T-cell (primary cell): ENCODE measurements around the gene SDK2. TPM values are rescaled to one million over a fixed set of nuclear protein-coding genes. Genes with fewer than 3 reads are reported as not detected.
"Not testable (repeated sequence)": the region's sequence is repeated elsewhere in the genome, so short reads cannot be mapped to it uniquely, and the experiment has no call there.

Experiments used
- ATAC-seq, 4 experiments: fragments of 200-7000 bp in 3 of 4; fragments of 150-1000 bp in 1 of 4; cut with Tn5 transposase; replicated peaks in 1 of 4; 1 replicate in 3 of 4; 2 replicates in 1 of 4; pipeline ENCODE4 v1.10.0; 2021; ENCODE audit warnings: moderate library complexity in 3 of 4, mild to moderate bottlenecking in 2 of 4, moderate number of reproducible peaks in 1 of 4
- CTCF ChIA-PET, 2 donors: fragments of 300-600 bp; sonication (Branson Sonifier 250); formaldehyde crosslinking; loops; one replicate each; lab custom pipeline; 2022; ENCODE audit warnings: antibody characterized with exemption in 2 of 2; lab: Charles Lee
- POLR2A ChIA-PET, 2 donors: fragments of 300-600 bp; sonication (Branson Sonifier 250); formaldehyde crosslinking; loops; one replicate each; lab custom pipeline; 2022; ENCODE audit warnings: antibody characterized with exemption in 2 of 2; lab: Charles Lee
- DNase-seq, 35 experiments: peaks; one replicate each; pipeline versions ENCODE4 v3.0.0 to v3.0.0-alpha.2; 2013 to 2023
- H3K27ac ChIP-seq: one replicate; pipeline ENCODE4 v1.5.1; 2013; ENCODE audit warnings: low read length
- H3K27me3 ChIP-seq, 2 experiments: replicated peaks in 1 of 2; 1 replicate in 1 of 2; 2 replicates in 1 of 2; pipeline versions ENCODE4 v1.6.1 to v1.7.0; 2013; ENCODE audit warnings: low read length in 1 of 2, mixed read lengths in 1 of 2; ENCODE audit not compliant: control insufficient read depth in 2 of 2, insufficient read depth in 2 of 2; ENCODE audit errors: extremely low read depth in 1 of 2
- H3K36me3 ChIP-seq, 2 donors: 1 replicate in 1 of 2; 2 replicates in 1 of 2; pipeline versions ENCODE4 v1.6.1 to v1.7.0; 2013; ENCODE audit warnings: low read length in 1 of 2; ENCODE audit not compliant: control insufficient read depth in 2 of 2, insufficient read depth in 1 of 2; ENCODE audit errors: extremely low read depth in 1 of 2
- H3K4me1 ChIP-seq, 2 experiments: 1 replicate in 1 of 2; 2 replicates in 1 of 2; pipeline versions ENCODE4 v1.6.1 to v1.7.0; 2013; ENCODE audit warnings: low read length in 2 of 2, mixed read lengths in 1 of 2; ENCODE audit not compliant: insufficient read depth in 2 of 2, control insufficient read depth in 1 of 2; ENCODE audit errors: extremely low read depth in 1 of 2
- H3K4me3 ChIP-seq, 2 donors: 1 replicate in 1 of 2; 2 replicates in 1 of 2; pipeline versions ENCODE4 v1.5.1 to v1.7.0; 2013; ENCODE audit warnings: mild to moderate bottlenecking in 2 of 2, low read length in 1 of 2, moderate library complexity in 1 of 2; ENCODE audit not compliant: control insufficient read depth in 1 of 2; ENCODE audit errors: extremely low read depth in 1 of 2
- H3K9me3 ChIP-seq: 2 replicates; pipeline ENCODE4 v1.7.0; 2013
- H3K27ac Mint-ChIP-seq, 2 donors: one replicate each; pipeline ENCODE4 v1.8.0; 2020 to 2021; ENCODE audit warnings: mild to moderate bottlenecking in 2 of 2, mixed read lengths in 2 of 2
- H3K27me3 Mint-ChIP-seq, 2 donors: one replicate each; pipeline ENCODE4 v1.8.0; 2021 to 2022; ENCODE audit warnings: mixed read lengths in 2 of 2
- H3K36me3 Mint-ChIP-seq: one replicate; pipeline ENCODE4 v1.8.0; 2021; ENCODE audit warnings: mixed read lengths
- H3K4me1 Mint-ChIP-seq, 3 donors: one replicate each; pipeline ENCODE4 v1.8.0; 2020 to 2022; ENCODE audit warnings: mixed read lengths in 3 of 3, mild to moderate bottlenecking in 1 of 3
- H3K4me3 Mint-ChIP-seq, 3 donors: one replicate each; pipeline ENCODE4 v1.8.0; 2020 to 2022; ENCODE audit warnings: mild to moderate bottlenecking in 3 of 3, mixed read lengths in 3 of 3, moderate library complexity in 3 of 3
- H3K9me3 Mint-ChIP-seq, 3 donors: one replicate each; pipeline ENCODE4 v1.8.0; 2020 to 2022; ENCODE audit warnings: mixed read lengths in 3 of 3
- WGBS: methylation state at CpG from one replicate; pipeline ENCODE4 v1.1.5; 2013; ENCODE audit warnings: missing lambda C conversion rate; ENCODE audit not compliant: insufficient coverage; 5-methylcytosine and 5-hydroxymethylcytosine counted together
- total RNA-seq, 35 experiments: library from RNA in 6 of 35; stranded (reverse) in 6 of 35; fragments of 120-200 nt in 1 of 35; gene quantifications; one replicate each; pipeline versions ENCODE4 v1.2.1 to v1.2.4 and lab custom pipeline; 2013 to 2026

The SDK2 gene
- total RNA-seq, 5 donors from 2014 or later (not counting 1 experiment from before 2014, with no cell fraction given): 2.9 to 8.3 (median 4.8) TPM

- H3K27me3 Mint-ChIP-seq: peaks cover 0 to 2% of the 10 kb centered on the region in 2 donors
- no peak overlapping the region for H3K4me3 Mint-ChIP-seq
- no peaks in the 10 kb centered on the region for H3K36me3 Mint-ChIP-seq
- H3K4me1 Mint-ChIP-seq: no peaks in the 10 kb centered on the region
- no peak overlapping the region for H3K27ac ChIP-seq
- H3K9me3 ChIP-seq: no peaks in the 10 kb centered on the region
- 61% methylated on average over 8 of the region's 9 CpGs for WGBS
- no peaks in the 10 kb centered on the region for H3K4me1 ChIP-seq
- ChIA-PET CTCF (interaction anchor here in 1 of 2 donors (0.7 to 3.0 kb wide), 4 partner anchors 646 to 815 kb away, joined by 3 to 18 read pairs (median 4); no protein-coding TSS in a partner anchor), POLR2A (no interaction called here)
- H3K36me3 ChIP-seq: no peaks in the 10 kb centered on the region
- ATAC-seq (no peak), DNase-seq (no peak)
- H3K27ac Mint-ChIP-seq: no peak overlapping the region
- H3K4me3 ChIP-seq: no peak overlapping the region
- H3K9me3 Mint-ChIP-seq: no peaks in the 10 kb centered on the region
- H3K27me3 ChIP-seq: peaks cover 0 to 20% of the 10 kb centered on the region in 2 experiments
Measured at GRCh38 chr17:73371836-73372235, 272.4 kb downstream of the SDK2 start.

- DNase-seq: no peak
- H3K4me1 ChIP-seq: no peaks in the 10 kb centered on the region
- no peak overlapping the region for H3K4me3 Mint-ChIP-seq
- no peak for ATAC-seq
- peaks cover 0 to 19% of the 10 kb centered on the region in 2 experiments for H3K27me3 ChIP-seq
- 52% methylated on average over 6 of the region's 6 CpGs for WGBS
- no peaks in the 10 kb centered on the region for H3K9me3 Mint-ChIP-seq
- peaks cover 0 to 2% of the 10 kb centered on the region in 2 donors for H3K27me3 Mint-ChIP-seq
- no peaks in the 10 kb centered on the region for H3K36me3 ChIP-seq
- H3K4me3 ChIP-seq: no peak overlapping the region
- CTCF ChIA-PET: interaction anchor here in 1 of 2 donors (0.7 to 3.0 kb wide), 3 partner anchors 646 to 814 kb away, joined by 3 to 18 read pairs (median 5); no protein-coding TSS in a partner anchor
- H3K27ac ChIP-seq: no peak overlapping the region
- POLR2A ChIA-PET: no interaction called here
- H3K4me1 Mint-ChIP-seq: no peaks in the 10 kb centered on the region
- H3K36me3 Mint-ChIP-seq: no peaks in the 10 kb centered on the region
- H3K27ac Mint-ChIP-seq: no peak overlapping the region
- no peaks in the 10 kb centered on the region for H3K9me3 ChIP-seq
Measured at GRCh38 chr17:73371285-73371684, 273.0 kb downstream of the SDK2 start.

DNA sequence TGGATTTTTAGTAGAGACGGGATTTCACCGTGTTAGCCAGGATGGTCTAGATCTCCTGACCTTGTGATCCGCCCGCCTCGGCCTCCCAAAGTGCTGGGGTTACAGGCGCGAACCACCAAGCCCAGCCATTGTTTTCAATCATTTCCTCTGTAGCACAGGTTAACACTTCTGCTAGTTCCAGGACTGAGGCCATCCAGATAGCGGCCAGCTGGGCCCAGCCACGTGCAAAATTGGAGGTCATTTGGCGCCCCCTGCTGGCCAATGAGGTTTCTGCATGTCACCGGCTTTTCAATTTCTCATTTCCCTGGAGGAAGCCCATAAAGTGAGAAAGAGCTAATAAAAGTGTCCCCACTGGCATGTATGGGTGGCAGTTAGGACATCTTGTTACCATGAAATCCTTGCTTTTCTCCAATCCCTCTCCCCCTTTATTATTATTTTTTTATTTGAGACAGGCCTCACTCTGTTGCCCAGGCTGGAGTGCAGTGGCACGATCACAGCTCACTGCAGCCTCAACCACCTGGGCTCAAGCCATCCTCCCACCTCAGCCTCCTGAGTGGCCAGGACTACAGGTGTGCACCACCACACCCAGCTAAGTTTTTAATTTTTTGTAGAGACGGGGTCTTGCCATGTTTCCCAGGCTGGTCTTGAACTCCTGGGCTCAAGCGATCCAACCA lies 274.3 kb downstream of the SDK2 start:
- H3K9me3 ChIP-seq, H3K4me3 ChIP-seq, POLR2A ChIA-PET, H3K4me1 Mint-ChIP-seq, H3K27ac ChIP-seq, H3K9me3 Mint-ChIP-seq, H3K4me3 Mint-ChIP-seq, H3K36me3 Mint-ChIP-seq, H3K36me3 ChIP-seq, H3K4me1 ChIP-seq, H3K27me3 Mint-ChIP-seq, H3K27ac Mint-ChIP-seq: not testable (repeated sequence)
- DNase-seq: peak; percentile 41 to 81 (median 70)
- peak; percentile 54 to 76 (median 68) for ATAC-seq
- peaks cover 0 to 29% of the 10 kb centered on the region in 2 experiments for H3K27me3 ChIP-seq
- CTCF ChIA-PET: interaction anchor here (0.6 to 3.0 kb wide), 18 partner anchors 18 to 813 kb away, joined by 3 to 45 read pairs (median 4); no protein-coding TSS in a partner anchor
- 63% methylated on average over 12 of the region's 14 CpGs for WGBS

DNA sequence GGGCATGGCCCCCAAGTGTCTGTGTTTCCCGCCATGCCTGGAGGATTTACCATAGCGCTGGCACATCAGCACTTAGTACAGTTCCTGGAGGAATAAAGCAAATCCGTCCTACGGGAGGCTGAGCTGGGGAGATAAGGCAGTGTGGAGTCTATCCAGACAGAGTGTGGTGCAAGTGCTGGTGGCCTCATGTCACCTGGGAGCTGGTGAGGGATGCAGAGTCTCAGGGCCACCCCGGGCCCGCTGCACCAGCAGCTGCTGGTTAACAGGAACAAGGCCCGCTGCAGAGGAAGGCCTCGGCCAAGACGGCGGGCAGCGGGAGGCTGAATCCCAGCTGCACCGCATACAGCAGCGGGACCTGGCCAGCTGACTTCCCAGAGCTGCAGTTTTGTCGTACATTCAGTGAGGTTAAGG lies 275.1 kb downstream of the SDK2 start:
- Histone ChIP-seq H3K27ac (no peak overlapping the region), H3K4me1 (no peaks in the 10 kb centered on the region), H3K4me3 (no peak overlapping the region), H3K36me3 (peaks cover 0 to 2% of the 10 kb centered on the region in 2 donors), H3K27me3 (peaks cover 0 to 25% of the 10 kb centered on the region in 2 experiments), H3K9me3 (no peaks in the 10 kb centered on the region)
- CTCF ChIA-PET: interaction anchor here (0.5 to 3.0 kb wide), 9 partner anchors 110 to 812 kb away, joined by 3 to 45 read pairs (median 4); no protein-coding TSS in a partner anchor
- WGBS: 79% methylated on average over 12 of the region's 14 CpGs
- ATAC-seq: no peak
- no peaks in the 10 kb centered on the region for H3K9me3 Mint-ChIP-seq
- H3K4me1 Mint-ChIP-seq: no peaks in the 10 kb centered on the region
- H3K27me3 Mint-ChIP-seq: peaks cover 0 to 2% of the 10 kb centered on the region in 2 donors
- POLR2A ChIA-PET: no interaction called here
- no peak overlapping the region for H3K4me3 Mint-ChIP-seq
- H3K36me3 Mint-ChIP-seq: no peaks in the 10 kb centered on the region
- DNase-seq: no peak
- no peak overlapping the region for H3K27ac Mint-ChIP-seq

DNA sequence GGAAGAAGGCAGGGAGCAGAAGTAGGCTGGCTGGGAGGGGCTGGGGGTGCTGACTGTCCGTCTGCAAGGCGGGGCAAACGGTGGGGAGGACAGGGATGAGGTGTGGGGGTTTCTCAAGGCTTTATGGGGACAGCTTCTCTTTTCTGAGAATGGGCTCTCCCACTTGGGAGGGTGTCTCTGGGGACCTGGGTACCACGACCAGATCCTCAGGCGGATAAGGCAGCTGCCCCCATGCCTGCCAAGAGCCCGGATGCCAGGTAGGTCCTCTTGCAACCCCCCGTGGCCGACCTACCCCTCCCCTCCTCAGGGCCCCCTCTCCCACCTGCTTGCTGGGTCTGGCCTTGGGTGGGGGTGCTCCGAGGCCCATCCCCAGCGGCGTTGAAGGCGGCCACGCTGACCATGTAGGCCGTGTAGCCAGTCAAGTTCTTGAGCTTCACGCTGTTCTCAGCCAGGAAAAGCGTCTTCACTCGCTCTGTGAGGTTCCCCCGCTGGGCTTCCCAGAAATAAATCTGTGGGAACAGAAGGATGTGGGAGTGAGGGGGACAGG lies 276.1 kb downstream of the SDK2 start:
- DNase-seq: no peak
- no peak overlapping the region for H3K4me3 ChIP-seq
- 85% methylated on average over 8 of the region's 18 CpGs for WGBS
- H3K9me3 ChIP-seq: no peaks in the 10 kb centered on the region
- no peak overlapping the region for H3K27ac ChIP-seq
- H3K4me1 Mint-ChIP-seq: no peaks in the 10 kb centered on the region
- no peaks in the 10 kb centered on the region for H3K9me3 Mint-ChIP-seq
- peaks cover 0 to 2% of the 10 kb centered on the region in 2 donors for H3K27me3 Mint-ChIP-seq
- H3K4me3 Mint-ChIP-seq: no peak overlapping the region
- peaks cover 0 to 27% of the 10 kb centered on the region in 2 experiments for H3K27me3 ChIP-seq
- POLR2A ChIA-PET: no interaction called here
- no peak for ATAC-seq
- H3K27ac Mint-ChIP-seq: no peak overlapping the region
- H3K36me3 Mint-ChIP-seq: no peaks in the 10 kb centered on the region
- peaks cover 0 to 3% of the 10 kb centered on the region in 2 donors for H3K36me3 ChIP-seq
- CTCF ChIA-PET: interaction anchor here (0.6 to 2.2 kb wide), 6 partner anchors 114 to 811 kb away, joined by 3 to 14 read pairs (median 4); no protein-coding TSS in a partner anchor
- H3K4me1 ChIP-seq: no peaks in the 10 kb centered on the region

DNA sequence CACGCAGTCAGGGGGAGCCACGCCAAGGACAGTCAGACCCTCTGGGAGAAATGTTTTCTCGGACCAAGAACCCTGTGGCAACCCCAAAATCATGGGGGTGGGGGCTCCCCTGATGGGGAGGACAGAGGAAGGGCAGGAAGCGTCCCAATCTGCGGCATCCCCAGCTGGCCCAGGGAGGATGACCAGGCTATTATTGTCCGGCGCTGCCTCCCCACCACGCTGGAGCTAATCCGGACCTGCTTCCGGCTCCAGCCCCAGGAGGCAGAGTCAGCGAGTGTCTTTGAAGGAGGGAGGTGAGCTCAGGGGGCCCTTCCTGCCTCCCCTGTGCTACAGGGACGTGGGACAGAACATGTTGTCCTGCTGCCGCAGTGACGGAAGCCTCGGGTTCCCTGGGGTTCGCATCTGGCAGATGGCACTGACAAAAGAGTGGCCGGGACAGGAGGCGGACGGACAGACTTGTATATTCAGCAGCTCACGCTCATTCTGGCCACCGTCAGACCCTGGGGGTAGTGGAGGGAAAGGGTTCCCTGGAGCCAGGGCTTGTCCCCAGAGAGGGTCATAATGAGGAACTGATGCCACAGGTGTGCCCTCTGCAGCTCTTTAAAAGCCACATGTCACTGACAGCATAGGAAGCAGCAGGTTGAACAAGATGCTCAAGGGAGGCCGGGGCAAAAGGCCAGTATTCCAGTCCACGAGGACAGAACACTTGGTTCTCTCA lies 278.2 kb downstream of the SDK2 start:
- no peaks in the 10 kb centered on the region for H3K36me3 Mint-ChIP-seq
- no peak overlapping the region for H3K27ac Mint-ChIP-seq
- DNase-seq: no peak
- no peaks in the 10 kb centered on the region for H3K9me3 Mint-ChIP-seq
- Histone ChIP-seq H3K27ac (no peak overlapping the region), H3K4me1 (no peaks in the 10 kb centered on the region), H3K9me3 (no peaks in the 10 kb centered on the region), H3K27me3 (peaks cover 0 to 26% of the 10 kb centered on the region in 2 experiments), H3K4me3 (no peak overlapping the region), H3K36me3 (peaks cover 0 to 3% of the 10 kb centered on the region in 2 donors)
- no peak for ATAC-seq
- ChIA-PET CTCF (no interaction called here), POLR2A (no interaction called here)
- no peaks in the 10 kb centered on the region for H3K4me1 Mint-ChIP-seq
- H3K27me3 Mint-ChIP-seq: peaks cover 0 to under 1% of the 10 kb centered on the region in 2 donors
- no peak overlapping the region for H3K4me3 Mint-ChIP-seq
- WGBS: 78% methylated on average over 21 of the region's 23 CpGs
